Esophagus squamous epithelium (tissue), 5 donors: ENCODE measurements around the gene ACAN. TPM values are rescaled to one million over a fixed set of nuclear protein-coding genes. Genes with fewer than 3 reads are reported as not detected.

Source experiments
- DNase-seq: peaks from one replicate; lab custom pipeline; 2025; lab: John Stamatoyannopoulos, UW
- H3K27ac ChIP-seq, 4 donors: fragments of 200-600 bp; sonication (generic); one replicate each; pipeline ENCODE4 v1.5.1; 2016 to 2019; ENCODE audit warnings: mild to moderate bottlenecking in 1 of 4
- H3K27me3 ChIP-seq, 4 donors: fragments of 200-600 bp; sonication (generic); 1 replicate in 3 of 4; 2 replicates in 1 of 4; pipeline versions ENCODE4 v1.5.1 to v1.6.0; 2017 to 2021; ENCODE audit warnings: antibody characterized with exemption in 1 of 4
- H3K36me3 ChIP-seq, 3 donors: fragments of 200-600 bp; sonication (generic); one replicate each; pipeline ENCODE4 v1.5.1; 2016 to 2019
- H3K4me1 ChIP-seq, 3 donors: fragments of 200-600 bp; sonication (generic); one replicate each; pipeline ENCODE4 v1.5.1; 2017 to 2019
- H3K4me3 ChIP-seq, 4 donors: fragments of 200-600 bp; sonication (generic); 1 replicate in 3 of 4; 2 replicates in 1 of 4; pipeline ENCODE4 v1.5.1; 2016 to 2019; ENCODE audit warnings: mild to moderate bottlenecking in 2 of 4, moderate library complexity in 1 of 4
- H3K9me3 ChIP-seq, 3 donors: fragments of 200-600 bp; sonication (generic); one replicate each; pipeline ENCODE4 v1.5.1; 2016 to 2019
- CTCF ChIP-seq, 6 experiments: fragments of 450-650 bp in 4 of 6; fragments of 200-600 bp in 2 of 6; sonication (generic) in 2 of 6; IDR thresholded peaks; one replicate each; pipeline ENCODE4 v1.5.1; 2016 to 2019; ENCODE audit warnings: antibody characterized with exemption in 6 of 6, mild to moderate bottlenecking in 4 of 6, moderate library complexity in 4 of 6
- POLR2A ChIP-seq, 4 donors: fragments of 450-650 bp; IDR thresholded peaks; one replicate each; pipeline ENCODE4 v1.6.1; 2017; ENCODE audit warnings: antibody characterized with exemption in 4 of 4, mild to moderate bottlenecking in 4 of 4, moderate library complexity in 3 of 4
- WGBS, 2 donors: methylation state at CpG; one replicate each; pipeline ENCODE4 v1.1.5; 2018; 5-methylcytosine and 5-hydroxymethylcytosine counted together
- intact Hi-C: fragments of 100-400 bp; cut with DNase I; formaldehyde crosslinking; loops from one replicate; pipeline ENCODE4 v1.15.0; 2022
- total RNA-seq, 4 donors: library from RNA; depleted of rRNA; stranded (reverse); fragments of >200 nt; gene quantifications; one replicate each; pipeline ENCODE4 v1.1.0, GENCODE V29; 2016
- donor health status: DM: yes; HTN: yes; CAD: no.

Gene ACAN
- total RNA-seq, 4 donors from 2014 or later: 0.34 to 2.6 (median 0.76) TPM; not detected in 1

GRCh38 chr15:88876573-88876972 is 73.3 kb downstream of the ACAN start:
- no peak for DNase-seq
- TF ChIP-seq CTCF (IDR thresholded peaks at IDR 0.05) (no peak), POLR2A (IDR thresholded peaks at IDR 0.05) (no peak)
- Histone ChIP-seq H3K9me3 (no peaks in the 10 kb centered on the region), H3K4me1 (no peaks in the 10 kb centered on the region), H3K27me3 (peaks cover 0 to 23% (median 0%) of the 10 kb centered on the region in 4 donors), H3K36me3 (peaks cover 0 to 5% (median 0%) of the 10 kb centered on the region in 3 donors), H3K27ac (no peak overlapping the region), H3K4me3 (no peak overlapping the region)
- intact Hi-C loops: no loop called here
- WGBS, 2 donors: 84 to 85% methylated on average over 9 to 10 of the region's 10 CpGs

GRCh38 chr15:88877415-88877814 is 74.2 kb downstream of the ACAN start:
- peaks cover 0 to 7% (median 0%) of the 10 kb centered on the region in 3 donors for H3K36me3 ChIP-seq
- H3K4me3 ChIP-seq: no peak overlapping the region
- no peaks in the 10 kb centered on the region for H3K9me3 ChIP-seq
- no peaks in the 10 kb centered on the region for H3K4me1 ChIP-seq
- peaks cover 0 to 15% (median 0%) of the 10 kb centered on the region in 4 donors for H3K27me3 ChIP-seq
- intact Hi-C loops: no loop called here
- no peak for DNase-seq
- no peak for TF ChIP-seq POLR2A (IDR thresholded peaks at IDR 0.05)
- TF ChIP-seq CTCF (IDR thresholded peaks at IDR 0.05): no peak
- H3K27ac ChIP-seq: no peak overlapping the region
- 90 to 93% methylated on average over 2 to 4 of the region's 11 CpGs for WGBS, 2 donors

GRCh38 chr15:88877906-88878305 is 74.7 kb downstream of the ACAN start:
- no peaks in the 10 kb centered on the region for H3K4me1 ChIP-seq
- intact Hi-C loops: no loop called here
- no peaks in the 10 kb centered on the region for H3K9me3 ChIP-seq
- peaks cover 0 to 11% (median 0%) of the 10 kb centered on the region in 4 donors for H3K27me3 ChIP-seq
- 90 to 96% methylated on average over 11 to 17 of the region's 22 CpGs for WGBS, 2 donors
- no peak for TF ChIP-seq CTCF (IDR thresholded peaks at IDR 0.05)
- TF ChIP-seq POLR2A (IDR thresholded peaks at IDR 0.05): no peak
- H3K4me3 ChIP-seq: no peak overlapping the region
- no peak for DNase-seq
- H3K36me3 ChIP-seq: peaks cover 0 to 7% (median 0%) of the 10 kb centered on the region in 3 donors
- H3K27ac ChIP-seq: no peak overlapping the region

- Histone ChIP-seq H3K27me3 (peaks cover 0 to 4% (median 0%) of the 10 kb centered on the region in 4 donors), H3K9me3 (no peaks in the 10 kb centered on the region), H3K27ac (no peak overlapping the region), H3K4me3 (no peak overlapping the region), H3K4me1 (no peaks in the 10 kb centered on the region), H3K36me3 (peaks cover 0 to 7% (median 0%) of the 10 kb centered on the region in 3 donors)
- intact Hi-C loops: no loop called here
- TF ChIP-seq CTCF (IDR thresholded peaks at IDR 0.05): peak in 5 of 6 experiments; percentile 27 to 63 (median 30)
- TF ChIP-seq POLR2A (IDR thresholded peaks at IDR 0.05): no peak
- 50 to 86% methylated on average over 1 to 4 of the region's 18 CpGs for WGBS, 2 donors
- no peak for DNase-seq
Observed at GRCh38 chr15:88878720-88879184, 75.5 kb downstream of the ACAN start.

GRCh38 chr15:88880944-88881740 is 77.9 kb downstream of the ACAN start:
- H3K4me1 ChIP-seq: no peaks in the 10 kb centered on the region
- H3K27ac ChIP-seq: no peak overlapping the region
- WGBS, 2 donors: 95 to 97% methylated on average over 13 to 18 of the region's 31 CpGs
- intact Hi-C loops: no loop called here
- no peaks in the 10 kb centered on the region for H3K27me3 ChIP-seq
- peaks cover 0 to 13% (median 0%) of the 10 kb centered on the region in 3 donors for H3K36me3 ChIP-seq
- H3K9me3 ChIP-seq: no peaks in the 10 kb centered on the region
- DNase-seq: no peak
- H3K4me3 ChIP-seq: no peak overlapping the region
- no peak for TF ChIP-seq CTCF (IDR thresholded peaks at IDR 0.05)
- no peak for TF ChIP-seq POLR2A (IDR thresholded peaks at IDR 0.05)
